ENCODE measurements around the gene SLC15A2. TPM values are rescaled to one million over a fixed set of nuclear protein-coding genes. Genes with fewer than 3 reads are reported as not detected.

Gene SLC15A2
- total RNA-seq, 1 donor from 2014 or later: not detected

DNA sequence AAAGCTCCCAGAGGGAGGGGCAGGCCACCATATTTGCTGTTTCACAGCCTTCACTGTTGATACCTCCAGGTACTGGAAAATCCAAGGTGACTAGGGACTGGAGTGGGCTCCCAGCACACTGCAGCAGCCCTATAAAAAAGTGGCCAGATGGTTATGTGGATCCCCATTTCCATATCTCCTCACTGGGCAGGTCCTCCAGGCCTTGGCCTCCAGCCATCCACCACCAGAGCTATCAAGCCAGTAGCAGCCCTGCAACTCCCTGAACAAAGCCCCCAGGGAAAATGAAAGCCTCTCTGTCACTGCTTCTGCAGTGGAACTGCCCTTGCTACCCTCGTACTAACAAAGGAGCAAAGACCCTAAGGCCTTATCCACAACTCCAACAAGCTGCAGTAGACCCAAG, 69.4 kb downstream of the SLC15A2 start:
- intact Hi-C loops (cut with DNase I): no loop called here
- no peak overlapping the region for H3K27ac ChIP-seq
- no peak overlapping the region for H3K4me3 ChIP-seq
- no peaks in the 10 kb centered on the region for H3K27me3 ChIP-seq
- no peaks in the 10 kb centered on the region for H3K9me3 ChIP-seq
- no peaks in the 10 kb centered on the region for H3K4me1 ChIP-seq
- TF ChIP-seq, protein P1, sequence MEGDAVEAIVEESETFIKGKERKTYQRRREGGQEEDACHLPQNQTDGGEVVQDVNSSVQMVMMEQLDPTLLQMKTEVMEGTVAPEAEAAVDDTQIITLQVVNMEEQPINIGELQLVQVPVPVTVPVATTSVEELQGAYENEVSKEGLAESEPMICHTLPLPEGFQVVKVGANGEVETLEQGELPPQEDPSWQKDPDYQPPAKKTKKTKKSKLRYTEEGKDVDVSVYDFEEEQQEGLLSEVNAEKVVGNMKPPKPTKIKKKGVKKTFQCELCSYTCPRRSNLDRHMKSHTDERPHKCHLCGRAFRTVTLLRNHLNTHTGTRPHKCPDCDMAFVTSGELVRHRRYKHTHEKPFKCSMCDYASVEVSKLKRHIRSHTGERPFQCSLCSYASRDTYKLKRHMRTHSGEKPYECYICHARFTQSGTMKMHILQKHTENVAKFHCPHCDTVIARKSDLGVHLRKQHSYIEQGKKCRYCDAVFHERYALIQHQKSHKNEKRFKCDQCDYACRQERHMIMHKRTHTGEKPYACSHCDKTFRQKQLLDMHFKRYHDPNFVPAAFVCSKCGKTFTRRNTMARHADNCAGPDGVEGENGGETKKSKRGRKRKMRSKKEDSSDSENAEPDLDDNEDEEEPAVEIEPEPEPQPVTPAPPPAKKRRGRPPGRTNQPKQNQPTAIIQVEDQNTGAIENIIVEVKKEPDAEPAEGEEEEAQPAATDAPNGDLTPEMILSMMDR (IDR thresholded peaks at IDR 0.05): no peak
- no peak for DNase-seq (ENCODE audit: low spot score in 2 of 2)
- H3K36me3 ChIP-seq: no peaks in the 10 kb centered on the region

DNA sequence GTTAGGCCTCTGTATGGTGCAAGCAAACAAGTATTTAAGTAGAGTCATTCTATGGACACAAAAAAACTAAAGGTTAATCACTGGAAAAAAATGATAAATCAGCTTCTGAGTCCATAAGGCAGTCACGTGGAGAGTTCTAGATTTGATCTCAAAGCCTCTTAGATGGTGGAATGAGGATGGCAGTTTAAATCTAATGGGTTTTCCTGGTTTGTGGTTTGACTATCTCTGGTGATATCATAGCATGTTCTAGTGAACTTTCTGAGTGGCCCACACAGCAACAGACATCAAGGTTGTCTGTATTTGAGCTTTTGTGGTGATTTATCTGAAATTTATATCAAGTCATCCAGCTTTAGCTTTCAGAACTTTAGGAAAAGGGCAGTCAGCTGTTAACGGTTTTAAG, 75.4 kb downstream of the SLC15A2 start:
- Histone ChIP-seq H3K4me3 (no peak overlapping the region), H3K36me3 (no peaks in the 10 kb centered on the region), H3K27ac (no peak overlapping the region), H3K9me3 (no peaks in the 10 kb centered on the region), H3K27me3 (no peaks in the 10 kb centered on the region), H3K4me1 (no peaks in the 10 kb centered on the region)
- TF ChIP-seq, protein P1 (IDR thresholded peaks at IDR 0.05): no peak
- DNase-seq (ENCODE audit: low spot score in 2 of 2): no peak
- intact Hi-C loops (cut with DNase I): no loop called here

DNA sequence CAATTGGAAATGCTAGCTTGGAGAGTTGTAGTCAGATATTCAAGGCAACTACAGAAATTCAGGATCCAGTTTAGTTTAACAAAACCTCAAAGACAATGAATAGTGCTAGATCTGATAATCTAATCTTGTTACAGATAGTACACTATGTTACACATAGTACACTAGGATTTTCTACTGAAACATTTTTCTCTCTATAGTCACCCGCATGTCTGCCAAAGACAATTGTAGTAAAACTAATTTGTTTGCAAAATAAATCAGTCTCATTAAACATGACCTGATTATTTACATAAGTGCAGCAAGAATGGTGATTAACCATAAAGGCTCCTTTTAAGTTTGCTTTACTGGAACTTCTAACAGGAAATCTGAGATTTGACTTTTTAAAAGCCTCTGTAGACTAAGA, 75.8 kb downstream of the SLC15A2 start:
- intact Hi-C loops (cut with DNase I): no loop called here
- no peak overlapping the region for H3K27ac ChIP-seq
- H3K27me3 ChIP-seq: no peaks in the 10 kb centered on the region
- H3K4me1 ChIP-seq: no peaks in the 10 kb centered on the region
- no peak for DNase-seq (ENCODE audit: low spot score in 2 of 2)
- TF ChIP-seq, protein P1 (IDR thresholded peaks at IDR 0.05): no peak
- no peak overlapping the region for H3K4me3 ChIP-seq
- H3K9me3 ChIP-seq: no peaks in the 10 kb centered on the region
- no peaks in the 10 kb centered on the region for H3K36me3 ChIP-seq

DNA sequence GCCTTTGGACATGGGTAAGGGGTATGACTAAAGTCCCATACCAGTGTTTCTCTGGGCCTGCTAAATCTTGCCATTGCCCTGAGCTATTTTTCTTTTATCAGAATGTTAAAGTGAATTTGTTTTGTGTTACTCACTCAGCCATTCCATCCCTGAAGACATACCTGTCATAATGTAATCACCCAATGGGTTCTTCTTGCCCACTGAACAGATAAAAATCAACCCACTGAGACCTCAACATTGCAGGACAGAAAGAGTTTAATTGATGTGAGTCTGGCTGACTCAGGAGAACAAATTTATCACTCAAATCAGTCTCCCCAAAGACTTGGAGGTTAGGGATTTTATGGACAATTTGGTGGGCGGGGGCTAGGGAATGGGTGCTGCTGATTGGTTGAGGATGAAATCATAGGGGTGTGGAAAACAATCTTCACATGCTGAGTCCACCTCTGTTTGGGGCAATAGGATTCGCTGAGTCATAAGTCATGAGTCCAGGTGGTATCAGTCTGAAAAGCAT, 80.5 kb downstream of the SLC15A2 start:
- no peak for DNase-seq (ENCODE audit: low spot score in 2 of 2)
- intact Hi-C loops (cut with DNase I): no loop called here
- TF ChIP-seq, protein P1 (IDR thresholded peaks at IDR 0.05): no peak
- H3K4me3 ChIP-seq: no peak overlapping the region
- H3K36me3 ChIP-seq: no peaks in the 10 kb centered on the region
- no peaks in the 10 kb centered on the region for H3K27me3 ChIP-seq
- no peaks in the 10 kb centered on the region for H3K9me3 ChIP-seq
- H3K4me1 ChIP-seq: no peaks in the 10 kb centered on the region
- H3K27ac ChIP-seq: no peak overlapping the region

DNA sequence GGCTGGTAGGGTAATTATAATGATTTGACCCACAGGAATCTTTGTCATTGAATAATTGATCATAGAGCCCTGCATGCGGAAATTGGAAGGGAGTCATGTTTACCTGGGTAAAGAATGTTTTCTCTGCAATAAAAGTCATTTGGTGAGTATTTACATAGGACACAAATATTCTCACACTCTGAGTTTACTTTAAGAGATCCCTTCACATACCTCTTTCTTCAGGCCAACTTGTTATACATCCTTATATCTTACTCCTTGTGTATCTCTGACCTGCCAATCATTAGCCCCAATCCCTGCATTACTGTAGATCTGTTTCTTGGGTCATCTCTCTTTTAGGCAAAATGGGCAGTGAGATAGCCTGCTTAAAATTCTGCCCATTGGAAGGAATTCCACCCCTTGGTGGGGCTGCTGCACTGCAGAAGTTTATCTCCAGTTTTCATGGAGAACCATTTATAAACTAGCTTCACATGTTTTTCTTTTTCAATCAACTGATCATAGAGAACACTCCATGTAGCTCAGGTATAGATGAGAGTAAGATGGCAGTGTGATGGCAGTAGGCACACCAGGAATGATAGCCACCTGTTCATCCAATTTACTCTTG, 81.6 kb downstream of the SLC15A2 start:
- Histone ChIP-seq H3K9me3 (no peaks in the 10 kb centered on the region), H3K27me3 (no peaks in the 10 kb centered on the region), H3K27ac (no peak overlapping the region), H3K36me3 (no peaks in the 10 kb centered on the region), H3K4me3 (no peak overlapping the region), H3K4me1 (no peaks in the 10 kb centered on the region)
- intact Hi-C loops (cut with DNase I): no loop called here
- no peak for DNase-seq (ENCODE audit: low spot score in 2 of 2)
- TF ChIP-seq, protein P1 (IDR thresholded peaks at IDR 0.05): no peak

DNA sequence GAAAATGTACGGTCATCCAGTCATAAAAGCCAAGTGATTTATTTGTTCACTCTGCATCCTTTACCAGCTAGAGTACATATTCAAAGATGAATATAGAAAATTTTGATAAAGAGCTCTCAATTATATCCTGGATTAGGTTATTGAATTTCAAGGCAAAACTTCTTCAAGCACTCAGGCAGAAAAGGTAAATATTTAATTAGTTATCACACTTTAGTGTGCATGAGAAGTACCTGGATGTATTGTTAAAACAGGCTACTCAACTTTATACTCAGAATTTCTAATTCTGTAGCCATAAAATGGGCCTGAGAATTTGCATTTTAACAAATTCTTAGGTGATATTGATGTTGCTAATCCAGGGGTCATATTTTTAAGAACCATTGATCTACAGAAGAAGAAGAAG, 82.5 kb downstream of the SLC15A2 start:
- H3K27me3 ChIP-seq: no peaks in the 10 kb centered on the region
- no peaks in the 10 kb centered on the region for H3K4me1 ChIP-seq
- no peaks in the 10 kb centered on the region for H3K36me3 ChIP-seq
- TF ChIP-seq, protein P1 (IDR thresholded peaks at IDR 0.05): no peak
- no peak for DNase-seq (ENCODE audit: low spot score in 2 of 2)
- intact Hi-C loops (cut with DNase I): no loop called here
- no peak overlapping the region for H3K4me3 ChIP-seq
- no peaks in the 10 kb centered on the region for H3K9me3 ChIP-seq
- H3K27ac ChIP-seq: no peak overlapping the region

Measured in ascending aorta (tissue), 2 donors.